NCI-H1092 (cell line): Measurements from ENCODE around the gene NUDCD2.
"Not testable (repeated sequence)": the region's sequence is repeated elsewhere in the genome, so short reads cannot be mapped to it uniquely, and the experiment has no call there.

Experiments used
- DNase-seq: peaks from one replicate; lab custom pipeline; 2025; lab: John Stamatoyannopoulos, UW

NUDCD2 gene

DNA sequence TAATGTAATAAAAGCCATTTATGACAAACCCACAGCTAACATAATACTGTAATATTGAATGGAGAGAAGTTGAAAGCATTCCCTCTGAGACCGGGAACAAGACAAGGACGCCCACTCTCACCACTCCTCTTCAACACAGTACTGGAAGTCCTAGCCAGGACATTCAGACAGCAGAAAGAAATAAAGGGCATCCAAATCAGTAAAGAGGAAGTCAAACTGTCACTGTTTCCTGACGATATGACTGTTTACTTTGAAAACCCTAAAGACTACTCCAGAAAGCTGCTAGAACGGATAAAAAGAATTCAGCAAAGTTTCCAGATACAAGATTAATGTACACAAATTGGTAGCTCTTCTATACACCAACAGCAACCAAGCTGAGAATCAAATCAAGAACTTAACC, 33.8 kb downstream of the NUDCD2 start:
- not testable (repeated sequence) for DNase-seq

DNA sequence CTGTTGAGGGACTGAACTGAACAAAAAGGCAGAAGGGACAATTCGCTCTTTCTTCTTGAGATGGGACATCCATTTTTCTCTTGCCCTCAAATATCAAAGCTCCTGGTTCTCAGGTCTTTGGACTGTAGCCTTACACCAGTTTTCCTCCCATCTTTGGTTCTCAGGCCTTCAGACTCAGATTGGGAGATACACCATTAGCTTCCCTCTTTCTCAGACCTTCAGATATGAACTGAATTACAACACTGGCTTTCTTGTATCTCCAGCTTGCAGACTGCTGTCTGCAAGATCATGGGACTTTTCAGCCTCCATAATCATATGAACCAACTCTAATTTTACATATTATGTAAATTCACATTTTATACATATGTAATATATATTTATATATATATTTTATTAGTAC, 35.1 kb downstream of the NUDCD2 start:
- no peak for DNase-seq

- not testable (repeated sequence) for DNase-seq
Observed at GRCh38 chr5:163415673-163416072, 44.2 kb downstream of the NUDCD2 start.

GRCh38 chr5:163410505-163410904, 49.4 kb downstream of the NUDCD2 start:
- no peak for DNase-seq

DNA sequence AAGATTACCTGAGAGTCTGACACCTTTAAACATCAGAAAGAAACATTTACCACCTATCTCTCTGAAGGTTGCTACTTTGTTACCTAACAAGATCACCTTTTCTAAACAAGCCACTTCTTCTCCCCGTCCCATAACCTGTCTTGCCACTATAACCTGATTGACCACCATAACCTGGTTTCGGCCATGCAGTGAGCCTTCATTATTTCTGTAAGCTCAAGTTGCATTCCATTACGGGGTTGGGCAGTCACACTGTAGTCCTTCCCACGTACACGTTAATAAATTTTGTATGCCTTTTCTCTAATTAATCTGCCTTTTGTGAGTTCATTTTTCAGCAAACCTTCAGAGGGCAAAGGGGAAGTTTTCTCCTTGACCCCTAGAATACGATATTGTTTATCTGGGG, 50.5 kb downstream of the NUDCD2 start:
- DNase-seq: no peak

- DNase-seq: peak; percentile 10
Observed at GRCh38 chr5:163408311-163408923, 51.5 kb downstream of the NUDCD2 start.

DNA sequence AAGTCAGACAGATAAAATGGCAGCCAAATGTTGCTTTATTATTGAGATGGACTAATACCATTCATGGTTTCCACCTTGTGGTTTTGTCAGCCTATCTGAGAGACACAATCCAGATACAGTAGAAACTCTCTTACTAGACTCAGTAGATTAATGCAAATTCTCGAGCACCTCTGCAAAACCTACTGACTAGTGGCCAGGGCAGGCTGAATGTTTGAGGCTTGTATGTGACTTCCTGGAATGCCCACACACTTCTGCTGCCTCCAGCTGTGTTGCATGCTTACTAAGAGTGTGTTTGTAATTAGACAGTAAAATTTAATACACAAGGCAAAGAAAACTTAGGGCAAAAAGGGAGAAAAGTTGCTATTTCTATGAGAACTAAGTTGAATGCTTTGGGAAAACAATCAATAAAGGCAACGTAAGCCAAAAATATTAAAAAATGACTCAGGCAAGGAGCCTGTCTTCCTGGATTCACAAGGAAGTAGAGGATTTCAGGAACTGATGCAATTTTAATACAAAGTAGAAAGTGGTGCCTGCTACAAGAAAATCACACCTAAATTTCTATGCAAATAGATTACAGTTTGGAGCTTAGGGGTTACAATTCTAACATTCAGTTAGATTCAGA, 52.8 kb downstream of the NUDCD2 start:
- no peak for DNase-seq

DNA sequence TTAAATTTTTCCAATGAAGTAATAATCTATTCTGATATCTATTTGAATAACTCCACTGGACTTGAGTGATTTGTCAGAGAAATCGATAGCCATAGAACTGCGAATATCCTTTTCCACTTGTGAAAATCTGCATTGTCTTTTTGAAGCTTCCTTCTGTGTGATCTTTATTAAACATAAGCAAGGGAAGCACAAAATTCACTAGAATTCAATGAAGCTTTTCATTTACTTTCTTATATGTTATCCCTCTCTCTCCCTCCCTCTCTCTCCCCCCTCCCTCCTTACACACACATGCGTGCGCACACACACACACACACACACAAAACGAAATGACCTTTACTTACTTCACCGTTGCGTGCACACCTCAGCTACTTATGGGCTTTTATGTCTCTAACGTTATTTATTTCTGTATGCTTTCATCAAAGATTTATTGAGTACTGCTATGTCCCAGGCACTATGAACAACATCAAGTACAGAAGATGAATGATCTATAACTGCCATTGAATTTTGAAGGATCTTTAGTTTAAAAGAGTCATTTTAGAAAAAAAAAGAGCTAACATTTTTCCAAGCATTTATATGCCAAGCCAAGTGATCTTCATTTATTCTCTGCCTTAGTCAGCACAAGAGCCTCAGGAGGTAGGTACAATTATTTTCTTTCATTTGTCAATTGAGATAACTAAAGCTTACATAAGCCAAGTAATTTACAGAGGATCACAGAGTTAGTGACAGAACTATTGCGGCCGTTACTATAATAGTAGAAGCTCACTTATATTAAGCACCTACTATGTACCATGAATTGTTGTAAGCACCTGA, 55.3 kb downstream of the NUDCD2 start:
- DNase-seq: no peak

DNA sequence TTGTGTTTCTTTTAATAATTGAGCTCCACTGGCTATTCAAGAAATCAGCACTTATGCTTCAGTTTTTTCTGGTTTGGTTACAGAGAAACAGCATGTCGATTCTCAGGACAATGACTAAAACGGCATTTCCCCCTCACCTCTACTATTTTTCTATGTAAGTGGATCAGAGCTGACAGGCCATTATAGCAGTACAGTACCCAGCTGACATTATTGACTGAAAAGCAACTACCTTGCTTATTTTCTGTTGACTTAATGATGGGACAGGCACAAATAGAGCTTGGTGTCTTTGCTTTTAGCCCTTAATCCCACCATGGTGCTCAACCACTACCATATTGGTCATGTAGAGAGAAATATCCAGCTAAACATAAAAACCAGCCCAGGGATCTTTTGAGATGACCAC, 57.9 kb downstream of the NUDCD2 start:
- DNase-seq: no peak

DNA sequence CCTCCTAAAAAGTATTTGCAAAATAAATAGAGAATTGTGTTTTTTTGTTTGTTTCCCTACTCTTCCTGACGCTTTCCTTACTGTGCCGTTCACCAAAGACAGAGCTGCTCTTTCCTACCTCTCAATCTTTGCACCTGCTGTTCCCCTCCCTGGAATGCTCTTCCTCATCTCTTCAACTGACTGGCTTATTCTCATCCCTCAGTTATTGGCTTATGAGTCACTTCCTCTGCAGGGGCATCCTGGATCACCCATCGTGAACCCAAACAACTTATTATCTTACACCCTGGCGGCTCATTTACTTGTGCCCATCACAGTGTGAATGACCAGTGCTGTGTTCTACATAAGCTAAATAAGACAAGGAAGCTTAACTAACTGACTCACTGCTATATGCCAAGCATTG, 58.6 kb downstream of the NUDCD2 start:
- DNase-seq: no peak

- no peak for DNase-seq
Observed at GRCh38 chr5:163399923-163400322, 60.0 kb downstream of the NUDCD2 start.

DNA sequence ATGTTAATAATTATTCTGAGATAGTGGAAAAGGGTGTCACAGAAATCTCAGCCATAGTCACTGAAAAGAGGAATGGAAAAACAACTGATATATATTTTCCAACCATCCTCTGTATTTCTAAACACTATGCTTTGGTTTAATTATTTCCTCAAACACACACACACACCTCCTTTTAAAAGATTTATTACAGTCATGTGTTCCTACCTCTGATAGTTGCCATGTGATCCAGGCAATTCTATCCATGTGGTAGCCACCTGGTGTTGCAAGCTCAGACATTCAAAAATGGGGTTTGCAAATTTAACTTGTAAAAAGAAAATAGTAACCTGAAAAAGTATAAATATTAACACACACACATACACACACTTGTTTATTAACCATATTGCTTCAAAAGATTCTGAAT, 62.5 kb downstream of the NUDCD2 start:
- no peak for DNase-seq

DNA sequence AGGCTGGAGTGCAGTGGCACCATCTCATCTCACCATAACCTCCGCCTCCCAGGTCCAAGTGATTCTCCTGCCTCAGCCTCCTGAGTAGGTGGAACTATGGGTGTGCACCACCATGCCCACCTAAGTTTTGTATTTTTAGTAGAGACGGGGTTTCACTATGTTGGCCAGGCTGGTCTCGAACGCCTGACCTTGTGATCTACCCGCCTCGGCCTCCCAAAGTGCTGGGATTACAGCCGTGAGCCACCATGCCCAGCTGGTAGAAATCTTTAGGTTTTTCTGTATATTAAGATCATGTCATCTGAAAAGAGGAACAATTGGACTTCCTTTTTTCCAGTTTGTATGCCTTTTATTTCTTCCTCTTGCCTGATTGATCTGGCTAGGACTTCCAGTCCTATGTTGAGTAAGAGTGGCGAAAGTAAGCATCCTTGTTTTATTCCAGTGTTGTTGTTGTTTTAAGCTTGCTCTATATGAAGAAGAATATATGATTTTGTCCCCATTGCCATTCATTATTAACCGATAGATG, 63.0 kb downstream of the NUDCD2 start:
- DNase-seq: not testable (repeated sequence)
